Endothelial cell (in vitro differentiated cells): Measurements from ENCODE around the gene RPAP2. TPM values are rescaled to one million over a fixed set of nuclear protein-coding genes. Genes with fewer than 3 reads are reported as not detected.
"Not testable (repeated sequence)": the region's sequence is repeated elsewhere in the genome, so short reads cannot be mapped to it uniquely, and the experiment has no call there.

Experiments
- DNase-seq: peaks from one replicate; pipeline ENCODE4 v3.0.0; 2021; ENCODE audit warnings: low spot score
- H3K27ac Mint-ChIP-seq: one replicate; pipeline ENCODE4 v1.8.0; 2021; ENCODE audit warnings: mixed read lengths, inconsistent platforms; ENCODE audit not compliant: unreplicated experiment
- H3K27me3 Mint-ChIP-seq: one replicate; pipeline ENCODE4 v1.8.0; 2021; ENCODE audit warnings: mild to moderate bottlenecking, moderate library complexity, mixed read lengths, inconsistent platforms; ENCODE audit not compliant: unreplicated experiment
- H3K36me3 Mint-ChIP-seq: one replicate; pipeline ENCODE4 v1.8.0; 2021; ENCODE audit warnings: mild to moderate bottlenecking, low read depth, mixed read lengths, inconsistent platforms; ENCODE audit not compliant: unreplicated experiment
- H3K4me1 Mint-ChIP-seq: one replicate; pipeline ENCODE4 v1.8.0; 2021; ENCODE audit warnings: mild to moderate bottlenecking, mixed read lengths, inconsistent platforms; ENCODE audit not compliant: unreplicated experiment
- H3K4me3 Mint-ChIP-seq: one replicate; pipeline ENCODE4 v1.8.0; 2021; ENCODE audit warnings: mild to moderate bottlenecking, mixed read lengths, inconsistent platforms; ENCODE audit not compliant: unreplicated experiment
- H3K9me3 Mint-ChIP-seq: one replicate; pipeline ENCODE4 v1.8.0; 2021; ENCODE audit warnings: mixed read lengths, inconsistent platforms; ENCODE audit not compliant: unreplicated experiment
- CTCF ChIP-seq: fragments of 200-600 bp; sonication (generic); IDR thresholded peaks from one replicate; pipeline ENCODE4 v1.5.0; 2021; ENCODE audit warnings: antibody characterized with exemption; ENCODE audit not compliant: unreplicated experiment
- total RNA-seq: library from RNA; stranded (reverse); fragmentation: NEBNext Ultra II Directional; extraction: Animal tissue kit (Norgen Biotek cat#: 25700); gene quantifications from one replicate; pipeline ENCODE4 v1.2.1, GENCODE V29; 2021; ENCODE audit not compliant: unreplicated experiment

The RPAP2 gene
- total RNA-seq, 1 donor from 2014 or later = 30.0 TPM

GRCh38 chr1:92411511-92411910 lies 112.7 kb downstream of the RPAP2 start:
- TF ChIP-seq CTCF = no peak
- no peak for DNase-seq
- Mint-ChIP-seq H3K36me3 (peaks cover 5% of the 10 kb centered on the region), H3K4me3 (no peak overlapping the region), H3K9me3 (no peaks in the 10 kb centered on the region), H3K4me1 (peaks cover 3% of the 10 kb centered on the region), H3K27ac (no peak overlapping the region), H3K27me3 (peaks cover 9% of the 10 kb centered on the region)

GRCh38 chr1:92419642-92420041 lies 120.8 kb downstream of the RPAP2 start:
- TF ChIP-seq CTCF = no peak
- DNase-seq = no peak
- H3K27ac Mint-ChIP-seq = no peak overlapping the region
- peaks cover 3% of the 10 kb centered on the region for H3K4me1 Mint-ChIP-seq
- H3K27me3 Mint-ChIP-seq = no peaks in the 10 kb centered on the region
- H3K4me3 Mint-ChIP-seq = no peak overlapping the region
- H3K9me3 Mint-ChIP-seq = no peaks in the 10 kb centered on the region
- no peaks in the 10 kb centered on the region for H3K36me3 Mint-ChIP-seq

GRCh38 chr1:92424381-92424780 lies 125.5 kb downstream of the RPAP2 start:
- TF ChIP-seq CTCF = no peak
- no peak for DNase-seq
- H3K36me3 Mint-ChIP-seq = peaks cover 3% of the 10 kb centered on the region
- peaks cover 6% of the 10 kb centered on the region for H3K4me1 Mint-ChIP-seq
- no peaks in the 10 kb centered on the region for H3K27me3 Mint-ChIP-seq
- H3K4me3 Mint-ChIP-seq = no peak overlapping the region
- no peak overlapping the region for H3K27ac Mint-ChIP-seq
- H3K9me3 Mint-ChIP-seq = no peaks in the 10 kb centered on the region

- DNase-seq = no peak
- H3K27ac Mint-ChIP-seq = no peak overlapping the region
- no peak overlapping the region for H3K4me3 Mint-ChIP-seq
- H3K36me3 Mint-ChIP-seq = peaks cover 3% of the 10 kb centered on the region
- peaks cover 6% of the 10 kb centered on the region for H3K4me1 Mint-ChIP-seq
- H3K9me3 Mint-ChIP-seq = no peaks in the 10 kb centered on the region
- H3K27me3 Mint-ChIP-seq = no peaks in the 10 kb centered on the region
- no peak for TF ChIP-seq CTCF
Measured at GRCh38 chr1:92425617-92426016, 126.8 kb downstream of the RPAP2 start.

- Mint-ChIP-seq H3K4me1 (peaks cover 2% of the 10 kb centered on the region), H3K9me3 (no peaks in the 10 kb centered on the region), H3K27me3 (no peaks in the 10 kb centered on the region), H3K4me3 (no peak overlapping the region), H3K36me3 (peaks cover 3% of the 10 kb centered on the region), H3K27ac (no peak overlapping the region)
- no peak for TF ChIP-seq CTCF
- DNase-seq = no peak
Measured at GRCh38 chr1:92430030-92430429, 131.2 kb downstream of the RPAP2 start.

- not testable (repeated sequence) for DNase-seq, H3K27me3 Mint-ChIP-seq, H3K4me1 Mint-ChIP-seq, H3K27ac Mint-ChIP-seq, H3K4me3 Mint-ChIP-seq, H3K9me3 Mint-ChIP-seq, H3K36me3 Mint-ChIP-seq
Measured at GRCh38 chr1:92434572-92434971, 135.7 kb downstream of the RPAP2 start.
